Erythroblast (primary cell): ENCODE measurements around the gene BSPRY.
"Not testable (repeated sequence)": the region's sequence is repeated elsewhere in the genome, so short reads cannot be mapped to it uniquely, and the experiment has no call there.

ENCODE experiments used
- DNase-seq, 2 experiments: peaks; one replicate each; lab custom pipeline; 2025; lab: John Stamatoyannopoulos, UW
- GATA1 ChIP-seq: IDR thresholded peaks from 2 replicates; pipeline ENCODE4 v1.6.1; 2011; ENCODE audit warnings: low read depth, mild to moderate bottlenecking, control low read depth, low read length, moderate library complexity
- POLR2A ChIP-seq: IDR thresholded peaks from 2 replicates; pipeline ENCODE4 v1.6.1; 2011; ENCODE audit warnings: mild to moderate bottlenecking, low read length

BSPRY gene

DNA sequence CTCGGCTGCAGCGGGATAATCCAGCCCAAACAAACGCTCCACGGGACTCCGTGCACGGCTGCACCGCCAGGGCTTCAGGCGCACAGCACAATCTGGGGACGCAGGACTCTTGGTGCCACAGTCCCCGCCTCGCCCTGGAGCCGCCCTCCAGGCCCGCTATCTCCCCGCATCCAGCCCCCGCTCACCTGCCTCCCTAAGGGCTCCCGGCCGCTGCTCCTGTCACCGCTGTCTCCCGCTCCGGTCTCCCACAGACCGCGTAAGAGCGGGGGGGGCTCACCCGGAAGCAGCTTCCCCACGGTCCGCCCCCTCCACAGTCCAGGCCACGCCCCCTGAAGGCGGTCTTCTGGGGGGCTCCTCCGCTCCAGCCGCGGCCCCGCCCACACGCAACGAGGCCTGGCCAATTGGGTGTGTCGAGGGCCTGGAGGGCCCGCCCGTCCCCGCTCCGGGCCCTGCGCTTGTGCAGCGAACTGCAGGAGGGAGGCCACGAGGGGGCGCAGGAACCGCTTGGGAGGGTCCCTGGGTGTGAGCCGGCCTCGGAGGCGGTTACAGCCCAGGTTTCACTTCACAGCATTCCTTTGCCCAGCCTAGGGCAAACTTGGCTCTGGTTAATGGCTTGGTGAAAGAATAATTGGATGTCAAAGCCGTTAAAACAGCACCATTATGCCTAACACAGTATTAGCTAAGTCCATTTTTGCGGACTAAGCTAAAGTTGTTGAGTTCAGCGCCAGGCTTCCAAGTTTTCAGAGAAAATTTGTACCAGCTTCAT lies 51.9 kb downstream of the BSPRY start, which contains the start of gene ALAD:
Gene ALAD, minus strand, starts transcription at position 258 of the 766 bp plus-strand sequence. CDS start 7,725 bp downstream, outside the sequence.
- TF ChIP-seq GATA1: no peak
- TF ChIP-seq POLR2A: peak; percentile 87
- DNase-seq: peak; percentile 100

DNA sequence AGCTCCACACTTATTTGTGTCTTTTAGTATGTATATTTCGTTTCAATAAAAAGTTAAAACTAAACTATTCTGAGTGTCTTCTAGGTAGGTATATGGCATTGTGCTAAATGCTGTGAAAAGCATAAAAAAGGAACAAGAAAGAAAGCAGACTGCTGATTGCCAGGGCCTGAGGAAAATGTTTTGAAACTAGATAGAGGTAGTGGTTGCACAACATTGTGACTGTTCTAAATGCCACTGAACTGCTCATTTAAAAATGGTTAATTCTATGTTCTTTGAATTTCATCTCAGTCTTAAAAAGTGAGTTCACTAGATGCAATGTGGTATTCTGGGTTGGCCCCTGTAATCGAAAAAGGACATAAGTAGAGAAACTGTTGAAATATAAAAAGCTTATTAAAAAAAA lies 54.3 kb downstream of the BSPRY start:
- TF ChIP-seq POLR2A (no peak), GATA1 (no peak)
- DNase-seq: peak in 1 of 2 experiments; percentile 35

DNA sequence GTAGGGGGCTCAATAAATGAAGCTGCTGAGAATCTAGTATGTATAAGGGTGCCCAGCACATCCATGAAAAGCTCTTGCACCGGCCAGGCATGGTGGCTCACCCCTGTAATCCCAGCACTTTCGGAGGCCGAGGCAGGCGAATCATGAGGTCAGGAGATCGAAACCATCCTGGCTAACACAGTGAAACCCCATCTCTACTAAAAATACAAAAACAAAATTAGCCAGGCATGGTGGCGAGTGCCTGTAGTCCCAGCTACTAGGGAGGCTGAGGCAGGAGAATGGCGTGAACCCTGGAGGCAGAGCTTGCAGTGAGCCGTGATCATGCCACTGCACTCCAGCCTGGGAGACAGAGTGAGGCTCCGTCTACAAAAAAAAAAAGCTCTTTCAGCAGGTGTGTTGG lies 57.0 kb downstream of the BSPRY start:
- DNase-seq: not testable (repeated sequence)

DNA sequence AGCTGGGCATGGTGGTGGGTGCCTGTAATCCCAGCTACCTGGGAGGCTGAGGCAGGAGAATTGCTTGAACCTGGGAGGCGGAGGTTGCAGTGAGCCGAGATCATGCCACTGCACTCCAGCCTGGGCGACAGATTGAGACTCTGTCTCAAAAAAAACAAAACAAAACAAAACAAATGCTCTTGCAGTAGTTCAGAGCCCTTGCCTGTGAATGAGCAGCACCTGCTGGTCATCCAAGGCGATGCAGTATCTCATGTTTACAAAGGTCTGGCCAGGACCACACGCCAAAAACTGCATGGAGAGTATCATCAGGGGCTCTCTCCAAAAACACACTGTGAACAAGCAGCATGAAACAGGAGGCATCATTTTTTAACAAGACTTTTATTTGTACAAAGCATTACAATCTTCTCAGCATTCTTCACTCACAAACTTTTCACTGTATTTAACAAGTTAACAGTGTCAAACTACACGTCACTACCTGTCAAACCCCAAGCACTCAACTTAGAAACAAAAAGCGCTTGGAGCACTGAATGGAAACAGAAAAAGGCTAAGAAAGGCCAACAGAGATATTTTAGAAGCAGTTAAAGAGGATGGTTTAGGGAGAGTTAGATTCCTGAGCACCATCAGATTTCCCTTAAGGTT lies 57.7 kb downstream of the BSPRY start:
- DNase-seq: peak; percentile 84 to 85

DNA sequence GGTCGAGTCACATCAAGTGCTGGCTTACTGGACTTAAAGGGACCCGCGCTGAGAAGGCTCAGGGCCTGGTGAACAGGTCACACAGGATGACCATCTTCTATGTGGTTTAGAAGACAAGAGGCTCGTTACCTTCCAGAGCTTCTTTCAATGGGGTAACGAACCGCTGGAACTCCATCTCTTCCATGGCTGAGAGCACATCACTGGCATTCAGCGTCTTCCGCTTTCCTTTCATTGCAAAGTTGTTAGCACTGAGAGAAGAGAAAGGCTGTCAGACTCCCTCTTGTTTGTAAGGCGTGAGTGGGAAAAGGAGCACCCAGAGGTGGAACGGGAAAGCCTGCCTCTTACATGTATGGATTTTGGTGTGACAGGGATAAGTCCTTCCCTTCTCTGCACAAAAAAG lies 60.1 kb downstream of the BSPRY start:
- DNase-seq: peak in 1 of 2 experiments; percentile 53
- TF ChIP-seq GATA1: no peak
- TF ChIP-seq POLR2A: no peak

DNA sequence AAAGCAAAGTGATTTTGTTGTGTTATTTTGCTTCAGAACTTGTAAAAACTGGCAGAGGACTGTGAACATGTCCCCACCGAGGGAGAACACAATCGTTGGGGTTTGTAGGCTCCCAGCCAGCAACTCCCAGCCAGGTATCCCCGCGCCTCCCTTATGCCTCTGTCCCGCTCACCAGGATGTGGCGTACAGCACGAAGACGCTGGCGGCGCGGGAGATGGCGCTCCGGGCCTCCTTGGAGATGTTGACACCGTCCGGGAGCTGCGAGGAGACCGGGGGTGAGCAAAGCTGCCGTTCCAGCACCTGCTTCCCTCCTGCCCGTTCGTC lies 60.5 kb downstream of the BSPRY start:
- DNase-seq: no peak
- TF ChIP-seq POLR2A: no peak
- TF ChIP-seq GATA1: no peak

DNA sequence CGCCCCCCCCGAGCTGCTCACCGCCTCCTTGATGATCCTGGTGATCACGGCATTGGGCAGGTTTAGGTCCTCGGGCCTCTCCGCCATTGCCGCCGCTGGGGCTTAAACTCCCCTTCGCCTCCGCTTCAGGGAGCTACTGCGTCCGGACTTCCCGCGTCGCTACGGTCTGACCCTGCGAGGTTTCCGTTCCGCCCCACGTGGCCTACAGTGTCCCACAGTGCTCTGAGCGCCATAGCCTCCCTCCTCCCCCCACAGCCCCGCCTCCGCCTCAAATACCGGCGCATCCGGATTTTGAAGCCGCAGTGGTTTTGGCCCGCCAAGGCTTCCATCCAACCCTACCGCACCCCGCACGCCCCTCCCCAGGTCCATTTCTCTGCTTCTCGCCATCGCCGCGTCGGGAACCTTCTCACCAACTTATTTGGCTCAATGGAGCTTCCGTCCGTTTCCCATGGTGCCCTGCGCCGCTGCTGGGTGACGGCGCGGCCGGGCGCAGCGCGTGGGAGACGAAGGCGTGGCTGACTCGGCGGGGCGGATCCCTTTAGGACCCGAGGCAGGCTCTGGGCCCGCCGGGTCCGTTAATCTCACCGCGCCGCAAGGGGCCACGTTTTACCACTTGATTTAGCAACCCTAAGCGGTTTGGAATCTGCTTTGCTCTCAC lies 61.0 kb downstream of the BSPRY start, which contains the start of the genes C9orf43 and POLE3:
Gene C9orf43, plus strand, starts transcription at position 541 of the 658 bp plus-strand sequence. CDS start 2,747 bp downstream, outside the sequence.
Gene POLE3, minus strand, starts transcription at position 469 of the 658 bp plus-strand sequence. Its CDS starts 382 bp downstream, at position 87.
- DNase-seq: peak; percentile 97 to 98
- TF ChIP-seq POLR2A (peak; percentile 88), GATA1 (no peak)

DNA sequence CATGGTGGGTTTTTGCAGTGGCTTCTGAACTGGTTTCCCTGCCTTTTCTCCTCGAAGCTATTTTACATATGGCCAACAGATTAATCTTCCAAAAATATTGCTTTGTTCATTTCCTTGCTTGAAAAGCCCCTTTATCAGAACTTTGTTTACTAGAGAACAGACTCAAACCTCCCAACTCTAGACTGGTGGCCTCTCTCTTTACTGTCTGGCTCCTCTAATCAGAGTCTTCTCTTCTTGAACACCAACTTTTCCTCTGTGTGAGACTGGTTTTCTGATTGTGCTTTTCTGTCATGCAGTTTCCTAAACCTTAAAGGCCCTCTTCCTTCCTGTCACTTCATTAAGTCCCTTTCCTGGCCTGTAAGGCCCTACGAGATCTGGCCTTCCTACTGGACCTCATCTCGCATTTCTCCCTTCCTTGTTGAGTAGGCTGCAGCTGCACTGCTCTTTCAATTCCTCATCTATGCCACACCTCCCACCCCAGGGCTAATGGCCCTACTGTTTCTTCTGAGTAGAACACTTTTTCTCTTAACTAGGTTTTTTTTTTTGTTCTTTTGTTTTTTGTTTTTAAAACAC lies 66.9 kb downstream of the BSPRY start:
- no peak for DNase-seq
- TF ChIP-seq GATA1 (no peak), POLR2A (no peak)

DNA sequence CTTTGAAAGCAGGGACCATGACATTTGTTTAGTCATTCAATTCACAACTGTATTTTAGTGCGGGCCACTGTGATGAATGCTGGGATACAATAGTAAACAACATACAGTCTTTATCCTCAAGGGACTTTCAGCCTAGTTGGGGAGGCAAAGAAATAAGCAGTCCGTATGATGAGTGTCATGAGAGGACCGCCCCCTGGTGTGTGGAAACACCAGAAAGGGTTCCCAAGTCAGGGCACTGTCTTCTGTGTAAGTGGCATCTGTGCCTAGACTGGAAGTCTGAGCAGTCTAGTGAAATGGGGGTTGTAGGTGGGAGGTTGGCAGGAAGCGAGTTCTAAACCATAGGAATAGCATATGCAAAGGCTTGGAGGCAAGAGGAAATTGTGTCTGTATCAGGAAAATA lies 68.0 kb downstream of the BSPRY start:
- TF ChIP-seq GATA1 (no peak), POLR2A (no peak)
- peak; percentile 36 to 48 for DNase-seq
